HepG2 (cell line): Measurements from ENCODE around the gene ACD. TPM values are rescaled to one million over a fixed set of nuclear protein-coding genes. Genes with fewer than 3 reads are reported as not detected.

Source experiments
- ATF1 ChIP-seq: IDR thresholded peaks from 2 replicates; pipeline ENCODE4 v1.6.1; 2016; ENCODE audit warnings: mild to moderate bottlenecking, control low read depth
- FOSL2 ChIP-seq: sonication (generic); formaldehyde crosslinking; IDR thresholded peaks from 2 replicates; pipeline ENCODE4 v1.4.0; 2020; ENCODE audit warnings: missing genetic modification reagents
- GABPA ChIP-seq, 2 experiments: IDR thresholded peaks; 2 replicates each; pipeline ENCODE4 v1.6.1; 2011 to 2016; ENCODE audit warnings: low read depth in 2 of 2, low read length in 1 of 2, missing biosample characterization in 1 of 2, missing genetic modification characterization in 1 of 2
- GABPB1 ChIP-seq: IDR thresholded peaks from 2 replicates; pipeline ENCODE4 v1.6.1; 2016; ENCODE audit warnings: mild to moderate bottlenecking, missing genetic modification reagents, moderate library complexity, missing compliant biosample characterization
- HIVEP1 ChIP-seq: sonication (generic); formaldehyde crosslinking; IDR thresholded peaks from 2 replicates; pipeline ENCODE4 v1.4.0; 2020; ENCODE audit warnings: mild to moderate bottlenecking, missing genetic modification reagents
- IRF9 ChIP-seq: sonication (generic); formaldehyde crosslinking; IDR thresholded peaks from 2 replicates; pipeline ENCODE4 v1.8.0; 2022; ENCODE audit warnings: missing genetic modification reagents, mild to moderate bottlenecking, borderline replicate concordance
- KDM4B ChIP-seq: sonication (generic); formaldehyde crosslinking; IDR thresholded peaks from 2 replicates; pipeline ENCODE4 v1.4.0; 2020; ENCODE audit warnings: missing genetic modification reagents
- LCORL ChIP-seq, 2 experiments: fragments of 450-650 bp in 1 of 2; sonication (generic) in 1 of 2; formaldehyde crosslinking in 1 of 2; IDR thresholded peaks; 2 replicates each; pipeline versions ENCODE4 v1.5.0 to v1.6.1; 2017 to 2020; ENCODE audit warnings: antibody characterized with exemption in 1 of 2, missing genetic modification reagents in 1 of 2
- MED1 ChIP-seq: sonication (generic); formaldehyde crosslinking; IDR thresholded peaks from 2 replicates; pipeline ENCODE4 v1.4.0; 2020; ENCODE audit warnings: missing genetic modification reagents
- NONO ChIP-seq, 2 experiments: fragments of 450-650 bp in 1 of 2; sonication (generic) in 1 of 2; formaldehyde crosslinking in 1 of 2; IDR thresholded peaks in 1 of 2; conservative IDR thresholded peaks in 1 of 2; 2 replicates each; pipeline versions ENCODE4 v1.6.1 to v1.8.0; 2017 to 2022; ENCODE audit warnings: mild to moderate bottlenecking in 1 of 2, missing genetic modification reagents in 1 of 2, moderate library complexity in 1 of 2
- SAP130 ChIP-seq: IDR thresholded peaks from 2 replicates; pipeline ENCODE4 v1.6.1; 2016; ENCODE audit warnings: low read depth
- SOX6 ChIP-seq, 2 experiments: fragments of 450-650 bp in 1 of 2; sonication (generic) in 1 of 2; formaldehyde crosslinking in 1 of 2; IDR thresholded peaks; 2 replicates each; pipeline versions ENCODE4 v1.4.0 to v1.6.1; 2017 to 2020; ENCODE audit warnings: antibody characterized with exemption in 1 of 2, mild to moderate bottlenecking in 1 of 2, missing genetic modification reagents in 1 of 2
- ZBTB39 ChIP-seq: sonication (generic); formaldehyde crosslinking; IDR thresholded peaks from 2 replicates; pipeline ENCODE4 v1.5.0; 2020; ENCODE audit warnings: missing genetic modification reagents
- ZBTB42 ChIP-seq: sonication (generic); formaldehyde crosslinking; IDR thresholded peaks from 2 replicates; pipeline ENCODE4 v1.5.0; 2020; ENCODE audit warnings: mild to moderate bottlenecking, missing genetic modification reagents
- ZNF205 ChIP-seq: IDR thresholded peaks from 2 replicates; pipeline ENCODE4 v1.6.1; 2018; ENCODE audit warnings: missing biosample characterization, missing genetic modification reagents
- ZNF253 ChIP-seq: sonication (generic); formaldehyde crosslinking; IDR thresholded peaks from 2 replicates; pipeline ENCODE4 v1.8.0; 2022; ENCODE audit warnings: mild to moderate bottlenecking, missing genetic modification reagents, borderline replicate concordance
- ZNF501 ChIP-seq: sonication (generic); formaldehyde crosslinking; IDR thresholded peaks from 2 replicates; pipeline ENCODE4 v1.5.1; 2020; ENCODE audit warnings: mild to moderate bottlenecking, moderate library complexity, missing genetic modification reagents
- ZNF839 ChIP-seq: sonication (generic); formaldehyde crosslinking; IDR thresholded peaks from 2 replicates; pipeline ENCODE4 v1.4.0; 2020; ENCODE audit warnings: missing genetic modification reagents, mild to moderate bottlenecking, borderline replicate concordance
- polyA plus RNA-seq, 8 experiments: library from polyadenylated mRNA; depleted of rRNA in 3 of 8; stranded (reverse) in 7 of 8; unstranded in 1 of 8; fragments of >200 nt; fragmentation: Illumina TruSeq in 4 of 8; extraction: Trizol in 4 of 8; gene quantifications; 2 replicates each; pipeline versions ENCODE4 v1.2.1 to v1.2.3, GENCODE V29; 2011 to 2016; ENCODE audit warnings: low read depth in 4 of 8, missing spikeins in 1 of 8, mixed read lengths in 1 of 8; ENCODE audit not compliant: insufficient read depth in 1 of 8
- total RNA-seq, 5 experiments: library from RNA; depleted of rRNA; stranded (reverse); fragments of >200 nt; fragmentation: Illumina TruSeq; extraction: Trizol; gene quantifications; 2 replicates each; pipeline ENCODE4 v1.2.3, GENCODE V29; 2016; ENCODE audit warnings: low read depth in 1 of 5
- TF ChIP-seq, protein P1 (sequence below): sonication (generic); formaldehyde crosslinking; IDR thresholded peaks from 2 replicates; pipeline ENCODE4 v1.4.0; 2020; ENCODE audit warnings: missing genetic modification reagents, borderline replicate concordance

ACD gene
- total and polyA plus RNA-seq, 2 of the 13 experiments (the other 11 are each of a cell fraction or from before 2014, with no cell fraction given), result 32.6 to 38.3 TPM

DNA sequence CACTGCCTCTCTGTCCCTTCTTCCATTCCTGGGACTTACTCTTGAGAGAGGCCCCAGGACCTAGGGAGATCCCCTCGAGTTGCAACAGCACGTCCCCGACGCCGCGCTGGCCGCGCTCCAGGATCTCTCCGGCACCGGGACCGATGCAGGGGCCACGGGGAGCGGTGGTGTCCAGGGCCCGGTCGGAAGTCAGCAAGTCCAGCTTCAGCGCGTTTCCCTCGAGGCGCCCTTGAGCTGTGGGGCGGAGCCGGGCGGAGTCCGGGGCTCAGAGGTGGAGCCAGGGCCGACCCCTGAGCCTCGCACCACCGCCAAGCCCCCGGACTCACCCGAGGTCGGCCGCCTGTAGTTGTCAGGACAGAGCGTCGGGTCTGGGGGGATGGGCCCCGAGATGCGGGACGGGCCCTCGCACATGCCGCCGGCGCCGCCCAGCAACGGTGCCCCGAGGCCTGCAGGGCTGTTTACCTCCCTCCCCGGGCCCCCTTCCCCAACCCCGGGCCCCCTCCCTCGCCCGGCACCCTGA lies 6.0 kb upstream of the ACD start (continued):
- TF ChIP-seq ZBTB39 (CRISPR knock-in tag) (0 out of 2 replicates have a peak, but pooled peaks have one; percentile 62), SOX6 (IDR thresholded peaks at IDR 0.05) (no peak), SOX6 (CRISPR knock-in tag; IDR thresholded peaks at IDR 0.05) (peak; percentile 35; the same call in 1 of the 2 replicates), ZNF205 (CRISPR knock-in tag) (peak; percentile 51; the same call in 1 of the 2 replicates), ZNF253 (CRISPR knock-in tag) (peak; percentile 91), KDM4B (0 out of 2 replicates have a peak, but pooled peaks have one; percentile 38), IRF9 (CRISPR knock-in tag) (no peak; the same call in 1 of the 2 replicates), GABPB1 (CRISPR knock-in tag) (no peak), LCORL (IDR thresholded peaks at IDR 0.05) (no peak), LCORL (CRISPR knock-in tag; IDR thresholded peaks at IDR 0.05) (peak; percentile 62; the same call in 1 of the 2 replicates), ZNF501 (CRISPR knock-in tag) (no peak), ZBTB42 (CRISPR knock-in tag) (peak; percentile 66; the same call in 1 of the 2 replicates), GABPA (IDR thresholded peaks at IDR 0.05; ENCODE audit: low read depth, low read length) (no peak), GABPA (CRISPR knock-in tag; IDR thresholded peaks at IDR 0.05; ENCODE audit: low read depth) (peak; percentile 53), ATF1 (CRISPR knock-in tag) (no peak), HIVEP1 (CRISPR knock-in tag) (peak; percentile 91), ZNF839 (no peak), MED1 (CRISPR knock-in tag) (peak; percentile 26; the same call in 1 of the 2 replicates), NONO (IDR thresholded peaks at IDR 0.05) (no peak), NONO (CRISPR knock-in tag; conservative IDR thresholded peaks at IDR 0.05) (peak; percentile 73; the same call in 1 of the 2 replicates), SAP130 (peak; percentile 48), FOSL2 (CRISPR knock-in tag) (peak; percentile 27; the same call in 1 of the 2 replicates)
- TF ChIP-seq, protein P1, sequence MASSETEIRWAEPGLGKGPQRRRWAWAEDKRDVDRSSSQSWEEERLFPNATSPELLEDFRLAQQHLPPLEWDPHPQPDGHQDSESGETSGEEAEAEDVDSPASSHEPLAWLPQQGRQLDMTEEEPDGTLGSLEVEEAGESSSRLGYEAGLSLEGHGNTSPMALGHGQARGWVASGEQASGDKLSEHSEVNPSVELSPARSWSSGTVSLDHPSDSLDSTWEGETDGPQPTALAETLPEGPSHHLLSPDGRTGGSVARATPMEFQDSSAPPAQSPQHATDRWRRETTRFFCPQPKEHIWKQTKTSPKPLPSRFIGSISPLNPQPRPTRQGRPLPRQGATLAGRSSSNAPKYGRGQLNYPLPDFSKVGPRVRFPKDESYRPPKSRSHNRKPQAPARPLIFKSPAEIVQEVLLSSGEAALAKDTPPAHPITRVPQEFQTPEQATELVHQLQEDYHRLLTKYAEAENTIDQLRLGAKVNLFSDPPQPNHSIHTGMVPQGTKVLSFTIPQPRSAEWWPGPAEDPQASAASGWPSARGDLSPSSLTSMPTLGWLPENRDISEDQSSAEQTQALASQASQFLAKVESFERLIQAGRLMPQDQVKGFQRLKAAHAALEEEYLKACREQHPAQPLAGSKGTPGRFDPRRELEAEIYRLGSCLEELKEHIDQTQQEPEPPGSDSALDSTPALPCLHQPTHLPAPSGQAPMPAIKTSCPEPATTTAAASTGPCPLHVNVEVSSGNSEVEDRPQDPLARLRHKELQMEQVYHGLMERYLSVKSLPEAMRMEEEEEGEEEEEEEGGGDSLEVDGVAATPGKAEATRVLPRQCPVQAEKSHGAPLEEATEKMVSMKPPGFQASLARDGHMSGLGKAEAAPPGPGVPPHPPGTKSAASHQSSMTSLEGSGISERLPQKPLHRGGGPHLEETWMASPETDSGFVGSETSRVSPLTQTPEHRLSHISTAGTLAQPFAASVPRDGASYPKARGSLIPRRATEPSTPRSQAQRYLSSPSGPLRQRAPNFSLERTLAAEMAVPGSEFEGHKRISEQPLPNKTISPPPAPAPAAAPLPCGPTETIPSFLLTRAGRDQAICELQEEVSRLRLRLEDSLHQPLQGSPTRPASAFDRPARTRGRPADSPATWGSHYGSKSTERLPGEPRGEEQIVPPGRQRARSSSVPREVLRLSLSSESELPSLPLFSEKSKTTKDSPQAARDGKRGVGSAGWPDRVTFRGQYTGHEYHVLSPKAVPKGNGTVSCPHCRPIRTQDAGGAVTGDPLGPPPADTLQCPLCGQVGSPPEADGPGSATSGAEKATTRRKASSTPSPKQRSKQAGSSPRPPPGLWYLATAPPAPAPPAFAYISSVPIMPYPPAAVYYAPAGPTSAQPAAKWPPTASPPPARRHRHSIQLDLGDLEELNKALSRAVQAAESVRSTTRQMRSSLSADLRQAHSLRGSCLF (CRISPR knock-in tag), result no peak
